Hepatocyte (in vitro differentiated cells): Measurements from ENCODE around the gene ZBTB21. TPM values are rescaled to one million over a fixed set of nuclear protein-coding genes. Genes with fewer than 3 reads are reported as not detected.

Experiments
- DNase-seq: peaks from one replicate; pipeline ENCODE4 v3.0.0-alpha.2; 2016; ENCODE audit warnings: low spot score
- H2AFZ ChIP-seq: fragments of 200-600 bp; sonication (generic); 2 replicates; pipeline ENCODE4 v1.6.0; 2016; ENCODE audit warnings: antibody characterized with exemption, mild to moderate bottlenecking
- H3K27ac ChIP-seq: fragments of 200-600 bp; sonication (generic); 2 replicates; pipeline ENCODE4 v1.5.1; 2016; ENCODE audit warnings: mild to moderate bottlenecking
- H3K27me3 ChIP-seq: fragments of 200-600 bp; sonication (generic); 2 replicates; pipeline ENCODE4 v1.6.1; 2016
- H3K36me3 ChIP-seq: fragments of 200-600 bp; sonication (generic); replicated peaks from 2 replicates; pipeline ENCODE4 v1.5.1; 2016; ENCODE audit warnings: low read depth; ENCODE audit not compliant: insufficient read depth
- H3K4me1 ChIP-seq: fragments of 200-600 bp; sonication (generic); 2 replicates; pipeline ENCODE4 v1.5.1; 2016; ENCODE audit warnings: mild to moderate bottlenecking, moderate library complexity; ENCODE audit not compliant: insufficient read depth
- H3K4me2 ChIP-seq: fragments of 200-600 bp; sonication (generic); 2 replicates; pipeline ENCODE4 v1.6.0; 2016
- H3K4me3 ChIP-seq: fragments of 200-600 bp; sonication (generic); 2 replicates; pipeline ENCODE4 v1.5.1; 2016; ENCODE audit warnings: mild to moderate bottlenecking
- H3K79me2 ChIP-seq: fragments of 200-600 bp; sonication (generic); 2 replicates; pipeline ENCODE4 v1.6.0; 2017; ENCODE audit warnings: mild to moderate bottlenecking
- H3K9me2 ChIP-seq: fragments of 200-600 bp; sonication (generic); replicated peaks from 2 replicates; pipeline ENCODE4 v1.6.0; 2017; ENCODE audit warnings: mild to moderate bottlenecking; ENCODE audit not compliant: insufficient read depth
- H3K9me3 ChIP-seq: fragments of 200-600 bp; sonication (generic); 2 replicates; pipeline ENCODE4 v1.5.1; 2016; ENCODE audit warnings: low read depth, mild to moderate bottlenecking
- H4K20me1 ChIP-seq: fragments of 200-600 bp; sonication (generic); 2 replicates; pipeline ENCODE4 v1.6.0; 2016; ENCODE audit warnings: mild to moderate bottlenecking; ENCODE audit not compliant: insufficient read depth, poor library complexity, severe bottlenecking
- EZH2 ChIP-seq: fragments of 200-600 bp; sonication (generic); IDR thresholded peaks from 2 replicates; pipeline ENCODE4 v1.6.1; 2016; ENCODE audit warnings: antibody characterized with exemption, mild to moderate bottlenecking, borderline replicate concordance
- EZH2phosphoT487 ChIP-seq: fragments of 200-600 bp; sonication (generic); IDR thresholded peaks from one replicate; pipeline ENCODE4 v1.6.1; 2018; ENCODE audit warnings: antibody characterized with exemption, mild to moderate bottlenecking, low read depth, moderate library complexity; ENCODE audit not compliant: unreplicated experiment, severe bottlenecking
- WGBS: methylation state at CpG from one replicate; pipeline ENCODE4 v1.1.6; 2016; ENCODE audit warnings: low lambda C conversion rate; ENCODE audit errors: missing lambda C conversion rate; 5-methylcytosine and 5-hydroxymethylcytosine counted together
- polyA plus RNA-seq: library from polyadenylated mRNA; unstranded; fragments of >200 nt; fragmentation: Nextera tagmentation; extraction: Ambion mirVana; gene quantifications from 2 replicates; pipeline ENCODE4 v1.2.1, GENCODE V29; 2016
- total RNA-seq: library from RNA; depleted of rRNA; stranded (reverse); fragments of >200 nt; gene quantifications from 2 replicates; pipeline ENCODE4 v1.2.3, GENCODE V29; 2014
- TF ChIP-seq, protein P1 (sequence below): fragments of 200-600 bp; sonication (generic); IDR thresholded peaks from 2 replicates; pipeline ENCODE4 v1.5.1; 2016; ENCODE audit warnings: antibody characterized with exemption, mild to moderate bottlenecking; ENCODE audit not compliant: poor library complexity

Gene ZBTB21
- total and polyA plus RNA-seq, 2 experiments from 2014 or later = 6.0 to 21.5 TPM

GRCh38 chr21:42038826-42039425, 28.8 kb upstream of the ZBTB21 start:
- Histone ChIP-seq H3K79me2 (no peaks in the 10 kb centered on the region), H2AFZ (no peak overlapping the region), H3K27ac (peak overlapping the region; percentile 92), H3K9me2 (no peaks in the 10 kb centered on the region), H3K36me3 (no peaks in the 10 kb centered on the region), H3K9me3 (no peaks in the 10 kb centered on the region), H3K27me3 (no peaks in the 10 kb centered on the region), H3K4me2 (peak overlapping the region; percentile 18), H3K4me1 (peaks cover 23% of the 10 kb centered on the region), H4K20me1 (no peaks in the 10 kb centered on the region), H3K4me3 (no peak overlapping the region)
- TF ChIP-seq, protein P1, sequence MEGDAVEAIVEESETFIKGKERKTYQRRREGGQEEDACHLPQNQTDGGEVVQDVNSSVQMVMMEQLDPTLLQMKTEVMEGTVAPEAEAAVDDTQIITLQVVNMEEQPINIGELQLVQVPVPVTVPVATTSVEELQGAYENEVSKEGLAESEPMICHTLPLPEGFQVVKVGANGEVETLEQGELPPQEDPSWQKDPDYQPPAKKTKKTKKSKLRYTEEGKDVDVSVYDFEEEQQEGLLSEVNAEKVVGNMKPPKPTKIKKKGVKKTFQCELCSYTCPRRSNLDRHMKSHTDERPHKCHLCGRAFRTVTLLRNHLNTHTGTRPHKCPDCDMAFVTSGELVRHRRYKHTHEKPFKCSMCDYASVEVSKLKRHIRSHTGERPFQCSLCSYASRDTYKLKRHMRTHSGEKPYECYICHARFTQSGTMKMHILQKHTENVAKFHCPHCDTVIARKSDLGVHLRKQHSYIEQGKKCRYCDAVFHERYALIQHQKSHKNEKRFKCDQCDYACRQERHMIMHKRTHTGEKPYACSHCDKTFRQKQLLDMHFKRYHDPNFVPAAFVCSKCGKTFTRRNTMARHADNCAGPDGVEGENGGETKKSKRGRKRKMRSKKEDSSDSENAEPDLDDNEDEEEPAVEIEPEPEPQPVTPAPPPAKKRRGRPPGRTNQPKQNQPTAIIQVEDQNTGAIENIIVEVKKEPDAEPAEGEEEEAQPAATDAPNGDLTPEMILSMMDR = no peak
- TF ChIP-seq EZH2 (no peak), EZH2phosphoT487 (no peak)
- no peak for DNase-seq
- 50% methylated on average over 8 of the region's 8 CpGs for WGBS

DNA sequence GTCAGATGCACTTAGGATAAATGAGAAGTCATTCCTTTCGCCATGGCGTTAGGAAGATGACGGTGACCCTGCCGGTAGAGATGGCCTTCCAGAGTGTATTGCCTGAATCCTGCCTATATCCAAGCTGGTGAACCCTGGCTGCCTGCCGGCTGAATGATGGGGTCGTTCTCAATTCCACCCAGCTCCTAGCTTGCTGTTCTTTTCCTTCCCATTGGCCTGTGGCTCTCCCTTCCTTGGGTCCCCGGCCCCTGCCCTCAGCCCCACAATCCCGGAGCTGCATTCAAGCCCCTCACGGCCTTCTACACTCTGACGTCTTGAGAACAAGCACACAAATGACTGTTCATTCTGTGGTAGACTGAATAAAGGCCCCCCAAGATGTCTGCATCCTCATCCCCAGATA, 28.2 kb upstream of the ZBTB21 start:
- Histone ChIP-seq H3K27ac (peak overlapping the region; percentile 92), H3K4me1 (peaks cover 23% of the 10 kb centered on the region), H3K4me2 (peak overlapping the region; percentile 18), H3K27me3 (no peaks in the 10 kb centered on the region), H3K9me2 (no peaks in the 10 kb centered on the region), H3K79me2 (no peaks in the 10 kb centered on the region), H3K4me3 (no peak overlapping the region), H3K36me3 (no peaks in the 10 kb centered on the region), H4K20me1 (no peaks in the 10 kb centered on the region), H3K9me3 (no peaks in the 10 kb centered on the region), H2AFZ (no peak overlapping the region)
- 96% methylated on average over 10 of the region's 10 CpGs for WGBS
- no peak for DNase-seq
- TF ChIP-seq EZH2phosphoT487 (no peak), EZH2 (no peak)
- TF ChIP-seq, protein P1 = no peak

DNA sequence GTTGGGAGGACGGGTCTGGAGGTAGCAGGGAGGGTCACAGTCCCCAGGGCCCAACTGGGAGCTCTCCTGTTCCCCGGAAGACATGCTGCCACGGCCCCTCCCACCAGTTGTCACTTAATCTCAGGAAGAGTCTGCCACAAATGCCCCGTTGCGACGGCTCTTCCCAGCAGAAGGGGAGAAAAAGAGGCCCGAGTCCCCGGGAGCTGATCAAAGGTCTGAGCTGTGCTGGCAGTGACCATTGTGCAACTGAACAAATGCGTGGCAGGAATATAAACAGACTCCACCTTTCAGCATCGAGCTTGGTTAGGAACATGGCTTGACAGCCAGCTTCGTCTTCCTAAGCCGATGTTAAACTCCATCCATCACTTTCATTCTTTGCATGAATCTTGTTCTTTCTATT, 27.8 kb upstream of the ZBTB21 start:
- Histone ChIP-seq H3K27me3 (no peaks in the 10 kb centered on the region), H3K9me3 (no peaks in the 10 kb centered on the region), H3K79me2 (no peaks in the 10 kb centered on the region), H4K20me1 (no peaks in the 10 kb centered on the region), H3K36me3 (no peaks in the 10 kb centered on the region), H3K4me2 (peak overlapping the region; percentile 18), H2AFZ (peak overlapping the region; percentile 14), H3K4me1 (peaks cover 23% of the 10 kb centered on the region), H3K4me3 (no peak overlapping the region), H3K27ac (peak overlapping the region; percentile 92), H3K9me2 (no peaks in the 10 kb centered on the region)
- DNase-seq = peak; percentile 75
- 53% methylated on average over 10 of the region's 12 CpGs for WGBS
- TF ChIP-seq EZH2phosphoT487 (no peak), EZH2 (no peak)
- TF ChIP-seq, protein P1 = no peak
